NCI-H748 treated with DMSO at 0.1 percent for 48 hours (cell line): Measurements from ENCODE around the gene DGCR8.
"Not testable (repeated sequence)": the region's sequence is repeated elsewhere in the genome, so short reads cannot be mapped to it uniquely, and the experiment has no call there.

ENCODE experiments used
- DNase-seq: peaks from one replicate; lab custom pipeline; 2025; lab: John Stamatoyannopoulos, UW

Gene DGCR8

GRCh38 chr22:20154602-20155187, 74.7 kb downstream of the DGCR8 start:
- DNase-seq, result no peak

GRCh38 chr22:20155330-20156041, 75.4 kb downstream of the DGCR8 start:
- peak; percentile 63 for DNase-seq

- no peak for DNase-seq
Measured at GRCh38 chr22:20156042-20156389, 76.0 kb downstream of the DGCR8 start.

GRCh38 chr22:20156611-20157429, 76.8 kb downstream of the DGCR8 start:
- peak; percentile 7 for DNase-seq

GRCh38 chr22:20157430-20158183, 77.6 kb downstream of the DGCR8 start:
- no peak for DNase-seq

GRCh38 chr22:20158391-20159036, 78.5 kb downstream of the DGCR8 start:
- no peak for DNase-seq

GRCh38 chr22:20159076-20159475, 79.0 kb downstream of the DGCR8 start:
- no peak for DNase-seq

- not testable (repeated sequence) for DNase-seq
Measured at GRCh38 chr22:20159531-20159930, 79.5 kb downstream of the DGCR8 start.

GRCh38 chr22:20160041-20160440, 80.0 kb downstream of the DGCR8 start:
- no peak for DNase-seq
